22Rv1 (cell line): ENCODE results near the gene DNASE1L2.

Experiments used
- H3K27ac ChIP-seq: fragments of 450-650 bp; 2 replicates; pipeline ENCODE4 v1.5.1; 2017
- CTCF ChIP-seq: fragments of 450-650 bp; IDR thresholded peaks from 2 replicates; pipeline ENCODE4 v1.5.1; 2017; ENCODE audit warnings: mild to moderate bottlenecking
- ZFX ChIP-seq: fragments of 450-650 bp; IDR thresholded peaks from 2 replicates; pipeline ENCODE4 v1.6.1; 2017; ENCODE audit warnings: antibody characterized with exemption, borderline replicate concordance

DNASE1L2 gene

GRCh38 chr16:2243031-2243528, 6.8 kb downstream of the DNASE1L2 start:
- no peak overlapping the region for H3K27ac ChIP-seq
- TF ChIP-seq CTCF (peak; percentile 17; the same call in 1 of the 2 replicates), ZFX (no peak)

GRCh38 chr16:2243781-2244180, 7.5 kb downstream of the DNASE1L2 start:
- no peak overlapping the region for H3K27ac ChIP-seq
- TF ChIP-seq ZFX (no peak), CTCF (no peak)

- no peak overlapping the region for H3K27ac ChIP-seq
- TF ChIP-seq CTCF (no peak), ZFX (no peak)
Measured at GRCh38 chr16:2244301-2244700, 8.1 kb downstream of the DNASE1L2 start.

GRCh38 chr16:2244926-2245795, 8.9 kb downstream of the DNASE1L2 start:
- H3K27ac ChIP-seq: no peak overlapping the region
- TF ChIP-seq ZFX: no peak
- TF ChIP-seq CTCF: no peak

GRCh38 chr16:2246301-2246885, 10.1 kb downstream of the DNASE1L2 start:
- TF ChIP-seq CTCF (no peak), ZFX (no peak)
- H3K27ac ChIP-seq: no peak overlapping the region

GRCh38 chr16:2250652-2251295, 14.5 kb downstream of the DNASE1L2 start:
- peak overlapping the region; percentile 99 for H3K27ac ChIP-seq

More at GRCh38 chr16:2250652-2251295, 14.5 kb downstream of the DNASE1L2 start:
- TF ChIP-seq CTCF (no peak), ZFX (no peak)
